GM18909 (cell line): ENCODE results near the gene PRKN.

Experiments used
- ATAC-seq: cut with Tn5 transposase; IDR thresholded peaks from one replicate; pipeline ENCODE4 v1.9.1; 2021; ENCODE audit warnings: mild to moderate bottlenecking; ENCODE audit not compliant: unreplicated experiment, poor library complexity

The PRKN gene

DNA sequence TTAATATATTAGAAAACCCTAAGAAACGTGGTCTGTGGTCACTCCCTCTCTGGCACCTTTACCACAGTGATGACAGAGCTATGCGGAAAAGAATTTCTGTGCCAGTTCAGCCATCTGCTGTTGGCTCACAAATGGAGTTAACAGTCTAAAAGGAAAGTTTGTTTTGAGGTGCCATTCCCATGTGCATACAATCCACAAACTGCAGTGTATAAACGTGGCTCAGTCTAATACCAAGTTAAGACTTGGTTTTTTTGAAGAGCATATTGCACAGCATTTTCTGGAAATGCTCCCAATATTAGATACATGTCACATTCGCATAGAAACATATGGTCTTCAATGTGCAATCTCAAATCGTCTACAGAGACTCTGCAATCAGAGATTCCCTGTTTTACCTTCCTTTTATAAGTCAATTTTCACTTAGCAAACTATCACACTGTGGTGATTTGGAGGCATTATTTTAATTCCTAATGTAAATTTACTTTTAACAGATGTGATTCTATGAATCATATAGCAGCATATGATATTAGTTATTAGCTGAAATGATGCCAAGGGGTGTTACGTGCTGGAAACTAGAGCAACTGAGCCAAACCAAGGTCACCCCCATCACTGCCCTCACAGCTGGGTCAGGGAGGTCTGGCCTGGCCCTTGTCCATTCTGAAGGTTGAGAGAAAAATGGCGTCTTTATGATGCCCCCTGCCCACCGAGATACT lies 383.5 kb downstream of the PRKN start:
- ATAC-seq = no peak

DNA sequence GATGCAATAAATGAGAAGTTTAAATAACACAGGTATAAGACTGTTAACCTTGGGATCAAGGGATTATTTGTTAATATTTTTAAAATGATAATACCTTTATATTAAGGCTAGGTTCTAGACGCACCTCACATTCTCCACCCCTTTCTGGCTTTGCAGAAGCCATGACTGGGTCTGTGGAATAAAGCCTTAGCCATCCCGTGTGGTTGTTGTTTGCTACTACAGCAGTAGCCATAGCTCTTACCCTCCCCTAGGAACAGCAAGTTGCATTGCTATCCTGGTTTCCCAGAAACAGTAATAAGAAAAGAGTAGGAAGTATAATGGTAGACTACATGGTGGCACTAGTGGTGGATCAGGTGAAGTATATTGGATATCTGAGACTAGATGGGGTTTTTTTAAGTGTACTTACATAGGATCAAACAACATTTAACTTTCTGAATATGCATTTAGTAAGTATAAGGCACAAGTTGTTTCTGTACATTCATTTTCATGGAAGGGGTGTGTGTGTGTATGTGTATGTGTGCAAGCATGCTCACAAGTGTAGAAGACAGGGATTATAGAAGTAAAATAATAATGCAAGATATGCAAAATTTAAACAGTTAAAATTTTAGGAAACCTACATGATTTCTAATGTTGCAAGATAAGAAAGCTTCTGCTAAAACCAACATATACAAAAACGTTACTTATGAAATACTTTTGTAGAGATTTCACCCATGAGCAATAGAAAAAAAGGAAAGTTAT lies 384.2 kb downstream of the PRKN start:
- ATAC-seq = no peak

DNA sequence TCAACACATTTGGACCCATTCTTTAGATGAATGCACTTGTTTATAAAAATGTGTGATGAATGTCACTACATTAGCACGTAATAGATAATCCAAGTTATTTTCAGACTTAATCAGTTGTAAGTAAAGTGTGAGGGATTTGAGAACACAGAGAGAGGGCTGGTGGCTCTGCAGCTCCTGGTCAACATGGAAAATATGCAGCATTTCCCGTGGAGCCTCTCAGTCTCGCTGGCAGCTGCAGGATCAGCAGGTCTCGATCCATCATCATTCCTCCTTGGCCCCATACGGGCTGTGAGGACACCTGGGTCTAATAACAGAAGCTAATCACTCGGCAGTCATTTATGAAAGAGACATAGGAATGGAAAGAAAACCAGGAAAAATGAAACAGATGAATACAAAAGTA lies 390.2 kb downstream of the PRKN start:
- no peak for ATAC-seq

DNA sequence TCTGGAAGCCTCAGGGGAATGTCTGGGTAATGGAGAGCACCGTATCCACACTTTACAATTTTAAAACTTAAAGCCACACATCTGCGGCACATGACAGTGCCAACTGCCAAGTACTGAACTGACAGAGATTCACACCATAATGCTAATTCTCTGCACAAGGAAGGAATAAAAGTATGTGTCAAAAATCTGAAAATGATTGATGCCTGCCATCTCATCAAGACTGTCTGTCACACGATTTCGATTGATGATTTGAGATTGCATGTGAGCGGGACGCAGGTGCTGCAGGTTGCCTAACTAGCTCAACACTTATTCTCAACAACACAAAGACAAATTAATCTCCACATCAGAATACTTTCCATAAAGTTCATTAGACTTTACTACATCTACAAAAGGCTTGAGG lies 391.2 kb downstream of the PRKN start:
- ATAC-seq = no peak

DNA sequence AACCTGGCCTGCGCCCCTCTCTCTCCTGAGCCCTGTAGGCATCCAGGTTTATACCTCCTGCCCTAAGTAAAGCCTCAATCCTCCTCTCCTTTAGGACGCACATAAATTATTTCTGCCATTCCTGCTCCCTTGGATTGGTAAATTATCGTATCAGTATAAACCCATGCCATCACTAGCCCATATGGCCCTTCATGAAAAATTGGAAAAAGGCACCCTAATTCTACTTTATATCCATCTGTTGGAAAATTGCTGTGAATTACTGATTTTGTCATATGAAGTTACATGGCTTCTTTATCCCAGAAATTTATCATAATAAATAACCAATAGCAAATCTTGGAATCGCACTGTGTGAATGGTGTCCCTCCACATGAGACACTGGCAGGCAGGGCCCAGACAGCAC lies 395.2 kb downstream of the PRKN start:
- ATAC-seq = no peak

DNA sequence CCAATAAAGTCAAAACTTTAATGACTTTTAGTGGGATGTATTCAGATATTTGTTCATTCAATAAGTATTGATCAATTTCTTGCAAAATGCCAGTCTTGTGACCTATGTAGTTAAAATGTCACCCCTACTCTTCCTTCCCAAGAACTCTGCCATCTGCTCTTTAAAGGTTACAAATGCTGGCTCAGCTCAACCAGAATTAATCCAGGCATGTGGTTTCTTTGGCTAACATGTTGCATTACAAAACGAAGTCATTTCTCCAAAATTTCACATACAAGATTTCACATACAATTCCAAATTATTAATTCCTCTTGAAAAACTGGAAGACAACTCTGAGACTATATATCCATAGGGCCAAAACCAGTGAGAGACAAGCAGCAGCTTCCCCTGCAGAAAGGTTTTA lies 395.7 kb downstream of the PRKN start:
- ATAC-seq = no peak

DNA sequence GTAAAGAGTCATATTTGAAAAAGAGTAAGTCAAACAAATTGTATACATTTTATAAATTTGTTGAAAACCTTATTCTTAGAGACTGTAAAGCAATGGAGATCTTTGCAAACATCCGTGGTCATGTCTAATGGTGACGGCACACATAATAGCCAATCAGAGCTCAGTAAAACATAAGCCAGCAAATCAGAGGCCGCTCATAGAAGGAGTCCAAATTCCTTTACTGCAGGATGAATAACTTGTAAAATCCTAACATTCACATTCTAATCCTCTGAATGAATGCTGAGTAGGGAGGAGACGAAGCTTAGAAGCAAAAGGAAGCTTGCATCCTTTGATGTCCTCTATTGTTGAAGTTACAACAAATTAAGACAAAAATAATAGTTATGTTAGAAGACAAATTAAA lies 401.7 kb downstream of the PRKN start:
- no peak for ATAC-seq

DNA sequence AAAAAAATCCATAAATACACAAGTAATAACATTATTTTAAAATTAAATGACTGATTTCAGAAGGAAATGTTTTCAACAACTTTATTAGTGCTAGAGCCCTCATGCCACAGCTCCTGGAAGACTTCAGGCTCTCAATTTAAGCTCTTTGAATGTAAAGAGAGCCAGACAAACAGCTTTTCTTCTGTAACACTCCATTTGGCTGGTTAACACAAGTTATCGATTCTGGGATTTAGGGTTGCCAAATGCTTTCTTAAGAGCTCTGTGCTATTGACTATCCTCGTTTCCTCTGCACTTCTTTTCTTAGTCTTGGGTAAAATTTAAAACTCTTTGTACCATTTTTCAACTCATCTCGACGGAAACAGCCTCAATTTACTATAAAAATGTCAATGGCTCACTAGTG lies 402.5 kb downstream of the PRKN start:
- no peak for ATAC-seq

DNA sequence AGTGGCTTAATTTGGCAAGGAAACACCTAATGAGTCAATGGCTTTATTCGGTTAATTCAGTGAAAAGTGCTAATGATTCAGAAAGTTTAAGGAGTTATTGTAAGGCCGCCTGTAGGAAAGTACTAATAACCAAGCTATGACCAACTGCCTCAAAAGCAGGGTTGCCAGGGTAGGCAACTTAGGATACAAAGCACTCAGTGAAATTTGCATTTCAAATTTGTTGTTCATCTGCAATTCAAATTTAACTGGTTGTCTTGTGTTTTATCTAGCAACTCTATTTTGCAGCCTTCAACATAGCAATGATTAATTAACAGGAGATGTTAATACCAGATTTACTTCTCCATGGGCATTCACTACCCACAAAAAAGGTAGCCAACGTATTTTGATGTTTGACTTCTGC lies 412.3 kb downstream of the PRKN start:
- ATAC-seq = no peak

DNA sequence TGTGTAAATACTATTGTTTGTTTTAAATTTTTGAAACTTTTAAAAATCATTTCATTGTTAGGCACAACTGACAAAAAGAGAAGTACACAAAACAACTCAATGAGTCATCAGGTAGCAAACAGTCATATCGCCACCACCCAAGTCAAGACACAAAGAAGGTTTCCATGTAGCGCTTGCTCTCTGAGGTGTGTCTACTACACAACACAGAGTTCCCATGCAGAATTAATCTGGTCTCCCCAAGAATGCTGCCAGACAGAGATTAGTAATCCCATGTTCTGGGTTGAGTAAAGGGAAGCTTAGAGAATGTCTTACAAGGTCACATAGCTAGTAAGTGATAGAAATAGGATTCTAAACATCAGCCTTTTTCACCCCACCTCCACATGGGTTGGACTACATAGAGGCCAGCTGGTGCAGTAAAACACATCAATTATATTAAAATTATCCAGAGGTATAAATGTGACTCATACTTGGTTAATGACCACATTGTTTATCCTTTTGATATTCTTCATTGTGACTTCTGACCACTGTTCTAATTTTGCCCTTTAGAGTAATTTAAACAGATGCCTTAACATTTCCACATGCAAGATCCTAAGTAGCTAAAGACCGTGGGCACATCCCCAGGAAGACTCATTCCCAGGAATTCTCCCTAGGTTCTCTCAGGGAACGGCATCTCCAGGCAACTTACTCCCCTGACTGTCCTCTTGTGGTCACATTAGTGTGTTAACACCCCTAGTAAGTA lies 413.5 kb downstream of the PRKN start:
- ATAC-seq = no peak

DNA sequence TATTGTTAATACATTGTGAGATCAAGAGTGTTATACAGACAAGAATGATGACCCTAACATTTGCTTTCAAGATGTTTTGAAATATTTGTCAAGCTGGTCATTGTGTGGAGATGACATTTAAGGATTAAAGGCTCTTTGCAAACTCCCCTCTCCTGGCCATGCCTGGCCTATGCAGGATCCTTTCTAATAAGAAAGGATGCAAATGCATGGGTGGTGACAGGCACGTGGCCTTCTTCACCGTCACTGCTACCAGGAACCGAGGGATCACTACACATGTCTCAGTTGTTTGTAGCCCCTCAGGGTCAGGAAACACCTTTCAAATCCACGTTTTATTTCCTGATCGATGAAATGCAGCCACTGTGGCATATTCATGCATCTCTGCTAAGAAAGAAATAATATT lies 419.7 kb downstream of the PRKN start:
- no peak for ATAC-seq

DNA sequence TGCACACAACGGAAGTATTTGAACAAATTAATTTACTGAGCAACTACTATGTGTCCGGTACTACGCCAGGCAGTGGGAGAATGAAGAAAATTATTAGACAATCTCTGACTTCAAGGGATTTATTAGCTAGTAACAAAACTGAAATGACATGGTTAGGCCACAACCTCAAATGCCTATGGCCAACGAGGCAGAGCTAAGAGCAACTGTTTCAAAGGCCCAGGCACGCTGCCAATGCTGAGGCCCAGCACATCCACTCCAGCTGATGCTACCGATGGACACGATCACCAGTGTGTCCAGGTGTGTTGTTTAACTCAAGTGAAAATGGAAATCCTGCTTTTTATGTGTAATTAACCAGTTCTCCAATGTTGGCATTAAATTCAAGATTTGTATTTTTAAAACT lies 420.9 kb downstream of the PRKN start:
- ATAC-seq = no peak

DNA sequence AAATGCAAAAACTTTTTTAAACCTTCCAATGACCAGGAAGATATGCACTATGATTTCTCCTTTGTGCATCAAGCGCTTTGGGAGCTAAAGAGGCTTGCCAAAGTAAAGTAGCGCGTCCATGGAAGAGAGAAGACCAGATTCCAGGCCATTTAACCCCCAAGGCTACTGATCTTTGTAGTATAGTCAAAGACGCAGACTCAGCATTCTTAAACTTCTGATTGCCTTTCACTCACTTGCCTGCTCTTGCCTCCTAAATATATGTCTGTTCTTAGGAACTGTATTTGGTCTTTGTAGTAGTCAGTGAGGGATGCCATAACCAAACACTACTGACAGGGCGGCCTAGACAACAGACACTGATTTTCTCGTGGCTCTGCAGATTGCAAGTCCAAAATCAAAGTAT lies 426.4 kb downstream of the PRKN start:
- ATAC-seq = no peak

DNA sequence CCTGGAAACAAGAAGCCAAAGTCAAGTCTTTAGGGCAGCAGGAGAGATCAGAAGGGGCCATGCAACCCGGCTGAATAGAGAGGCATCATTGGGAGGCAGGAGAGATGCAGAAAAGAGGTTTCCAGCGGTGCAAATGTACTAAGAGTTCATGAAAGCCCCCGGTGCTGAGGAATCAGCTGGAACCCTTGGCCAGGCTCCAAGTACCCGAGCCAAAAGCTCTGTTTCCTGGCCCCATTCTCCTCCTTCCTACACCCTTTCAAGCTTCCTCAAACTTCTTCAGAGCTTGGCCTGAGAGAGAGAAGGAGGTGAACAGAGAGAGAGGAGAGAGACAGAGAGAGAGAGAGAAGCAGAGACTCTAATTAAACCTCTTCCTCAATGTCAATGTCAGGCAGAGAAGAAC lies 433.5 kb downstream of the PRKN start:
- ATAC-seq = no peak

DNA sequence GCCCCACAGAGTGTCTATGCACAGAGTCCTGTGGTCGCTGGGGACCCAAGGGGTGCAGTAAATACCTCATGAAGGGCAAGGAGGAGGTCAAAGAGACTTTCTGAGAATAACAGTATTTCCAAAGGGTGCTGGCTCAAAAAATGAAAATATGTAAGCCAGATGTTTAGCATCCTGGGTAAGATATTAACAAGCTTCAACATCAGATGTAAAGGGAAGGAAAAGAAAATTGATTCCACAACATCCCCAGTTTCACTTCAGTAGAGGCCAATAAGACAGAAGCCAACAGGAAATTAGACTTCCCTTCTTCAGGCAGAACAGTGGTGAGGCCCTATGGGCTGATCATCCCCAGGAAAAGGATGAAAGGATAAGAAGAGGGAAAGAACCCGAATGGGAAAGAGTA lies 434.7 kb downstream of the PRKN start:
- no peak for ATAC-seq

DNA sequence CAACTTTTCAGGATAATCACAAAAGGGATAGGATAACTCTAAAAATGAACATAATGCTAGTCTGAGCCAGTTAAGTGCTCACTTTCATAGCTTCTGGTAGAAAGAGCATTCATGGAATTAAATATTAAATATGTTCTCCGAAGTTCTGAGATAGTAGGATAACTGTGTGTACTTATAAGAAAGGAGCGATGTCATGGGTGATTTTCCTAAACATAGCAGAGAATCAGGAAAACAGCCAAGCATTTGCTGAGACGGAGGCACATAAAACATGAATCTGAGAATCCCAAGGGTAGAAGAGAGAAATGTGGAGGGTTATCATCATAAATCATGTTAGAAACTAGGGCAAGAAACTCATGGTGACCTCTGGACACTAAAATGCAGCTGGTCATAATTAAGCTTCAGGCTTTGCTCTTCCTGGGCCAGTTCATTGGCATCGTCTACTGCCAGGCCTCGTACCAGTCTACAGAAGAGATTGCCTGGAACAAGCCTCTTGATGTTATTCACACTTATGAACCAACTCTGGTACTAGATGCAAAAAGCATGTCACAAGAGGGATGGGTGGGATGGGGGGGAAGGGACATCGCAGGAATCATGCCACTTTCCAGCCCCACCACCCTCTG lies 436.6 kb downstream of the PRKN start:
- ATAC-seq = no peak

DNA sequence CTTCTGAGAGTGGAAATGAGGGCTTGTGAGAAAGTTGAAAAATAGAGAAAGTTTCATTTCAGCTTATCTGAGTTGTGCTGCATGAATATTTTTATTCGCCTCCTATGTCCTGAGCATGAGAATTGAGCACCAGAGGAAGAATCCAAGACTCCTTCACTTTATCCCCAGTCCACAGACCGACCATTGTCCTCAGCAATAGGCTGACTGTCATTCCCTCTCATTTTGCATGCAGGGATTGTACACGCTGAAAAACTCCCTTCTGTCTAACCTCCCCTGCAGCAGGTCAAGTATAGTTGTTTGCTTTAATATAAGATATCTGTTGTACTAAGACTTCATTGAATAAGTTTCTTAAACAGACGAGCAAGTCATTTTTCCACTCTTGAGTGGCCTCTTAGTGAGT lies 437.6 kb downstream of the PRKN start:
- no peak for ATAC-seq

DNA sequence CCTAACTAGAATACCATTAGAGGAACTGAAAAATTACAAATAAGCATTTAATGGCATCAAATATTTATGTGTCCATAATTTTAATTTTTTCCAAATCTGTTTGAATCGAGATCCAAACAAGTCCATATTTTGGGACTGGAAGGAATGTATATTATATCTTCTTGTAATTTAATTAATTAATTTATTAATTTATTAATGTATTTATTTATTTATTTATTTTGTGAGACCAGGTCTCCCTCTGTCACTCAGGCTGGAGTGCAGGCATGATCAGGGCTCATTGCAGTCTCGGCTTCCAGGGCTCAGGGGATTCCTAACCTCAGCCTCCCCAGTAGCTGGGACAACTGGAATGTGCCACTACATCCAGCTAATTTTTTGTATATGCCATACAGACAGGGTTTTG lies 453.6 kb downstream of the PRKN start:
- no peak for ATAC-seq

DNA sequence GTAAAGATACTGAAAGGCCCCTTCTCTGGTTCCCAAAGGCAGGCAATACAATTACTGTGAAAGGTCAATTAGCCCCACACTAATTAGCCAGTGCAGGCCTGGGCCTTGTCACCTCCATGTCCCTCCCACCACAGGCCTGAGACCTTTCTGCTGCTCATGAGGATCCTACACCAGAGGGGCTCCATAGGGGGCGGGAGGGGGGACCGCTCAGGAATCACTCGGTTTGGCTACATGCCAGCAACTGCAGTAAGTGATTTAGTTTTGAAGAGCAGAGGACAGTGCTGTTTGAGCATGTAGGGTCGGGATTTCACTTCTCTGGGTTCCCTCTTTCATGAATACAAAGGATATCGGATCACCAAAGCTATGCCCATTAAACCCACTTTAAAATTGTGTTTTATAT lies 455.6 kb downstream of the PRKN start:
- no peak for ATAC-seq

DNA sequence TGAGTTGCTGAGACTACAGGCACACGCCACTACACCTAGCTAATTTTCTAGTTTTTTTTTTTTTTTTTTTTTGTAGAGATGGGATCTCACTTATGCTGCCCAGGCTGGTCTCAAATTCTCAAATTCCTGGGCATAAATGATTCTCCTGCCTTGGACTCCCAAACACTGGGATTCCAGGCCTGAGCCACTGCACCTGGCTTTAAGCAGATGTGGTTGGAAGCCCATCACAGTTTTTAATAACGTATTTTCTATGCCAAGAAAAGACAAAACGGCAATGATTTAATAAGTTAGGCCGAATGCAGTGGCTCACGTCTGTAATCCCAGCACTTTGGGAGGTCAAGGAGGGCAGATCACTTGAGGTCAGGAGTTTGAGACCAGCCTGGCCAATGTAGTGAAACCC lies 456.6 kb downstream of the PRKN start:
- no peak for ATAC-seq

DNA sequence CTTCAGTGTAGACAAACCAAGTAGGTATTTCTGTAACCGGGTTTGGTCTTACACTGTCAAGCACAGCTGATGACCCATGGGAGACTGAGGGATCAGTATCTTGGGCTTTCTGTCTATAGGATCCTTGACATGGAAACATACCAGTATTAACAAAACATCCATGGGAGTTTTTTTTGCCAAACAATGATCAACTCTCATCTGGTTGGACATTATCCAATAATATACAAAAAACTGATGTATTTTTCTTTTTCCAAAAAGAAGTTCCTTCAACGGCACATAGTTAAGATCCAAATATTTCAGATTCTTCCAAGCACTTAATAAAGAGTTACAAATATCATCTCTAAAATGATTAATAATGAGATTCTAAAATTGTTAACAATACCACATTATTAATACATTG lies 459.9 kb downstream of the PRKN start:
- no peak for ATAC-seq
